Measurements from ENCODE around the gene COPE.
"Not testable (repeated sequence)": the region's sequence is repeated elsewhere in the genome, so short reads cannot be mapped to it uniquely, and the experiment has no call there.

COPE gene

DNA sequence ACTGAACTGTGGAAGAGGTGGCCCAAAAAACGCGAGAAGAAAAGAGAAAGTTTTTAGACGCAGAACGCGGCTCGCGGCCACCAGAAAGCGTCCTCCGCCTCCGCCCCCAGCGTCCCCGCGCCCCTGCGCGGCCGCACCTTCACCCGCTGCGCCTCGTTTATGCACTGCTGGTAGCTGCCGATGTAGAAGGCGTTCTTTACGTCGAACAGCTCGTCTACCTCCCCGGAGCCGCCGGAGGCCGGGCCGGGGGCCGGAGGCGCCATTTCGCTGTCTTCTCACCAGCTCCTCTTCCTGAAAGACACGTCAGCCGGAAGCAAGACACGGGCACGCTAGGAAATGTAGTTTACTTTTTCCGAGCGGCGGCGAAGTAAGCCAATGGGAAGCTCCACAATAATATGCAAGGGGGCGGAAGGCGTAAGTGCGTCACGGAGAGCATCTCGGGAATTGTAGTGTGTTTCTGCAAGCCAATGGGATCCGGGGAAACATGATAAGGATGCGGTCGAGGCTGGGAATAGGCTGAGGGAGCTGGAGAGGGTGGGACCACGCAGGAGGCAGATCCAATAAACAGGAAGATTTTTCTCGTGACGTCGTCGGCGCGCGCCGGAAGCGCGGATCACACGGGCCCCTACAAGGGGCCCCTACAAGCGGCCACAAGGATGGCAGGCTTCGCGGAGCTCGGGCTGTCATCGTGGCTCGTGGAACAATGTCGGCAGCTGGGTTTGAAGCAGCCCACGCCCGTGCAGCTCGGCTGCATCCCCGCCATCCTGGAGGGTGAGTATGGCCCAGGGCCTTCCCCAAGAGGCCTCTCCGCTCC is at the start of gene COPE, which contains the start of gene DDX49:
Gene COPE, minus strand, starts transcription at position 302 of the 814 bp plus-strand sequence. Its CDS starts 39 bp downstream, at position 263.
Gene DDX49, plus strand, starts transcription at position 630 of the 814 bp plus-strand sequence. Its CDS starts 27 bp downstream, at position 657.
- DNase-seq: peak; percentile 96

GRCh38 chr19:18967358-18968146 is 48.4 kb upstream of the COPE start:
- DNase-seq: no peak

- DNase-seq: no peak
Observed at GRCh38 chr19:18966307-18966706, 47.1 kb upstream of the COPE start.

GRCh38 chr19:18964121-18964520 is 44.9 kb upstream of the COPE start:
- no peak for DNase-seq

- DNase-seq: no peak
Observed at GRCh38 chr19:18961767-18962620, 42.8 kb upstream of the COPE start.

DNA sequence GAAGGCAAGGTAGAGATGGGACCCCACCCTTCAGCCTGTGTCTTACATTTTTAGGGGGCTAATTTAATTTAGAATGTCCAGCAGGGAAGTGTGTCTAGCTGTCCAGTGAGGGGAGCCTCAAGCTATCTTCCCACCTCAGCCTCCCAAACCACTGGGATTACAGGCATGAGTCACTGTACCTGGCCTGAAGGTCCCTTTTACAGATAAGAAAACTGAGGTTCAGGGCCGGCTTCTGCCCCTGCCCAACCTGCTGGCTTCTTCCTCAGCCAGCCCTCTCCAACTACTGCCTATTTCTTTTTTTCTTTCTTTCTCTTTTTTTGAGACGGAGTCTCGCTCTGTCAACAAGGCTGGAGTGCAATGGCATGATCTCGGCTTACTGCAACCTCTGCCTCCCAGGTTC is 41.2 kb upstream of the COPE start:
- no peak for DNase-seq

DNA sequence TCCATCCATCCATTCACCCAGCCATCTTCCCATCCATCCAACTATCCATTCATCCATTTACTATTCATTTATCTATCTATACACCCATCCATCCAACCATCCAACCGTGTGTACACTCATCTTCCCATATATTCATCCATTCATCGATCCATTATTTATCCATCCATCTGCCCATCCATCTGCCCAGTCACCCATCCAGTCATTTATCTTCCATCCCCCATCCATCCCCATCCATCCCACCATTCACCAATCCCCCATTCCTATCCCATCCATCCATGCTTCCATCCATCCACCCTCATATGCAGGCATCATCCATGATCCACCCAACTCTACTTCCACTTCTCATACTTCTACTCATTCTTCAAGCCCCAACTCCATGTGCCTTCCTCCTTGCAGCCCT is 35.9 kb upstream of the COPE start:
- DNase-seq: no peak

DNA sequence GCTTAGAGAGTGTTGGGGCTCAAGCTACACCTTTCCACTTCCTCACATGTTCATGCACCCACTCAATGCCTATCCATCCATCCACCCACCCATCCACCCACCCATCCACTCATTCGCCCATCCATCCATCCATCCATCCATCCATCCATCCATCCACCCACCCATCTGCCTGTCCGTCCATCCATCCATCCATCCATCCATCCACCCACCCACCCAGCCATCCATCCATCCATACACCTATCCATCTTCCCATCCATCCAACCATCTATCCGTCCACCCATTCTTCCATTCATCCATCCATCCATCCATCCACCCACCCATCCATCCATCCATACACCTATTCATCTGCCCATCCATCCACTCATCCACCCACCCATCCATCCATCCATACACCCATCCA is 34.9 kb upstream of the COPE start:
- no peak for DNase-seq

GRCh38 chr19:18952364-18953003 is 33.3 kb upstream of the COPE start:
- not testable (repeated sequence) for DNase-seq

DNA sequence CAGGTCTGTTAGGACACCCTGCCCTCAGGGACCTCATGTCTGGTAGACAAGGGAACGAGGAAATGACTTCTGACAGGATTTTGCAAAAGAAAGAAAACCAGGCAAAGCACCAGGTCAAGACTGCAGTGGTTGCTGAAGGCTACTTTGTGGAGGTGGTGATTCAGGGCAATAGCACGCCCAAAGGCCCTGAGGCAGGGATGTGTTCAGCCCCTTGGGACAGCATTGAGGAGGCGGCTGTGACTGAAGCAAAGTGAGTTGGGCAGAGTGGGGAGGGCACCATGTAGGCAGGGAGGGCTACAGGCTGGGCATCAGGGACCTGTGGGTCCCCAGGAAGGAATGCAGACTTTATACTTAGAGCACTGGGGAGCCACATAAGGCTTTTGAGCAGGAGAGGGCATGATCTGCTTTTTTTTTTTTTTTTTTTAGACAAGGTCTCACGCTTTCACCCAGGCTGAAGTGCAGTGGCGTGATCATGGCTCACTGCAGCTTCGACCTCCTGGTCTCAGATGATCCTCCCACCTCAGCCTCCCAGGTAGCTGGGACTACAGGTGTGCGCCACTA is 32.6 kb upstream of the COPE start:
- DNase-seq: no peak

DNA sequence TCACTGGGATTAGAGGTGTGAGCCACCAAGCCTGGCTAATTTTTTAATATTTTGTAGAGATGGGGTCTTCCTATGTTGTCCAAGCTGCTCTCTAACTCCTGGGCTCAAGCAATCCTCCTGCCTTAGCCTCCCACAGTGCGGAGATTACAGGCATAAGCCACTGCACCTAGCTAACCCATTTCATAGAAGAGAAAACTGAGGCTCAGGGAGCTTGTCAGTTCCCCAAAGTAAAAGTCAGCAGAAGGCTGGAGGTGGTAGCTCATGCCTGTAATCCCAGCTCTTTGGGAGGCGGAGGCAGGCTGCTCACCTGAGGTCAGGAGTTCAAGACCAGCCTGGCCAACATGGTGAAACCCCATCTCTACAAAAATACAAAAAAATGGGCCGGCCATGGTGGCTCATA is 30.7 kb upstream of the COPE start:
- no peak for DNase-seq

DNA sequence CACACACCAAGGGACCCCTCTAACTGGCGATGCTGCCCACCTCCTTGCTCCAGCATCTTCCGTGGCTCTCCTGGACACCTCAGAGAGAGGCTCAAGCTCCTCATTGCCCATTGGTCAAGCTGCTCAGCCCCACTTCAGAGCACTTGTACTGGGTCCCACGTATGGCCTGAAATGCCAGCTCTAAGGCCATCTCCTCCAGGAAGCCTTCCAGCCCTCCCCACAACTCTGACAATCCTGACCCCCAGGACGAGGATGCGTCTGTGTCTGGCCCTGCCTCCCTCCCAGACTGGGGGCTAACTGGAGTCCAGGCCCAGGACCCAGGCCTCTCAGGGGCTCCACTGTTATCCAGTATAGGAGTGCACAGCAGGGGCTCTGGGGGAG is 29.8 kb upstream of the COPE start:
- no peak for DNase-seq

DNA sequence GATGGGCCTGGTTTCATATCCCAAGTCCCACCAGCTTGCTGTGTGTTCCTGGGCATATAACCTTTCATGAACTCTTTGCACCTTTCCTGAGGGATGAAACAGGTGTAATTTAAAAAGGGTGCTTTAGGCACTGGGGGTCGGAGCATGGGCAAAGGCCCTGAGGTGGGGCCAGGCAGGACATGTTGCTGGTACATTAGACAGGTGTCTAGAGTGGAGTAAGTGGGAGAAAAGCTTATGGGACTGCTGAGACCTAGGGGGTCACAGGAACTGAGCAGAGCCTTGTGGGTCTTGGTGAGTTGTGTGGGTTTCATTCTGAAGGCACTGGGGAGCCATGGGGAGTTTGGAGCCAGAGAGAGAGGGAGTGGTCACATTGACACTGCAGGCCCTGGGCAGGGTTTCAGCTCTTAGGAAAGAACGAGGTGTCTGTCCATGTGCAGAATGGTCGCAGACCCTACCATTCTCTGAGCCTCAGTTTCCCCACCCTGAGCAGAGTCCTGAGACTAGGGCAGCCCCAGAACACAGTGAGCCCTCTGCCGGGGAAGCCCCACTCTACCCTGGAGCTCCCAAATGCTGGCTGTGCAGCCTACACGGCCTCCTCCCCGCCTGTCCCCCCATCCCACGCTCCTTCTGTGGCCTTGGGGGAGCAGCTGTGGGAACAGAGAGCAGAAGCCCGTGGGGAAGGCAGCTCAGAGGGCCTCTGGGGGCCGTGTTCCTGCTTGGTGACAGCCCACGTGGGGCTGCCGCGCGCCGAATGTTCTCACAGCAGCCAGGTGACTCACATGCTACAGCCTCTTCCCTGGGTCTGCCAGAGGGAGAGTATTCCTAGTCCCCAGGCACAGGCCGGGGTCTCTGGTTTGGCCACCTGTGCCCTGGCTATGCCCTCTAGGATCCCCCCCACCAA is 29.1 kb upstream of the COPE start:
- DNase-seq: no peak

DNA sequence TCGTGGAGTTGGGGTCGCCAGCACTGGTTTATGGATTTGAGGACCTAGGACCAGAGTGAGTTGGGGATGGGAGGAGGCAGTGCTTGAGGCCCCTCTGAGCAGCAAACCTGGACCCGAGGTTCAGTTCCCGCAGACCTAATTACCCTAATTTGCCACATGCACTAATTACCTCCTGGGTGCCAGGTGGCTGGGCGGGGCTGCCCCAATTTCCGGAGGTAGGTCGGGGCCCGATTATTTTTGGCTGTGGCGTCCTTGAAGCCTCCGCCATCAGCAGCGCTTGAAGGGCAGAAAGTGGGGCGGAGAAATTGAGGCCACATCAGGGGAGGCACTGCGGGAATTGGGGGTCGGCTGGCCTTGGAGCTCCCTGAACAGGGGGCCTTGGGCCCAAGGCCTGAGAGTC is 27.7 kb upstream of the COPE start:
- DNase-seq: no peak

GRCh38 chr19:18946335-18946734 is 27.1 kb upstream of the COPE start:
- no peak for DNase-seq

- no peak for DNase-seq
Observed at GRCh38 chr19:18945297-18945696, 26.1 kb upstream of the COPE start.

DNA sequence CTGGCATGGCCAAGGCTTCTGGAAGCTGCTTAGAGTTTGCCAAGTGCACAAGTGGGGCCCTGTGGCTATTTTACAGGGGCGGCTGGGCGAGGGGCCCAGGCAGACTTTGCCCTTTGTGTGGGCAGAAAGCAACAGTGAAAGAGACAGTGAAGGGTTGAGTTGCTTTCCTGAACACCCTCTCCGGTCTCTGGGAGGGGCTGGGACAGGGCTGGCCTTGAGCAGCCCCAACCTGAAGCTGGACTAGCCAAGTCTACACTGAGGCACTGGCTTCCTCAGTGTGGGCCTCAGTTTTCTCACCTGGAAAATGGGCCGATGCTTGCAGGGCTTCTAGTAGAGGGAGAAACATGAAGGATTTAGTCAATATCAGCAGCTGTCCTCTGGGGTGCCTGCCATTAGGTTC is 24.3 kb upstream of the COPE start:
- DNase-seq: no peak

GRCh38 chr19:18942692-18943091 is 23.5 kb upstream of the COPE start:
- no peak for DNase-seq

DNA sequence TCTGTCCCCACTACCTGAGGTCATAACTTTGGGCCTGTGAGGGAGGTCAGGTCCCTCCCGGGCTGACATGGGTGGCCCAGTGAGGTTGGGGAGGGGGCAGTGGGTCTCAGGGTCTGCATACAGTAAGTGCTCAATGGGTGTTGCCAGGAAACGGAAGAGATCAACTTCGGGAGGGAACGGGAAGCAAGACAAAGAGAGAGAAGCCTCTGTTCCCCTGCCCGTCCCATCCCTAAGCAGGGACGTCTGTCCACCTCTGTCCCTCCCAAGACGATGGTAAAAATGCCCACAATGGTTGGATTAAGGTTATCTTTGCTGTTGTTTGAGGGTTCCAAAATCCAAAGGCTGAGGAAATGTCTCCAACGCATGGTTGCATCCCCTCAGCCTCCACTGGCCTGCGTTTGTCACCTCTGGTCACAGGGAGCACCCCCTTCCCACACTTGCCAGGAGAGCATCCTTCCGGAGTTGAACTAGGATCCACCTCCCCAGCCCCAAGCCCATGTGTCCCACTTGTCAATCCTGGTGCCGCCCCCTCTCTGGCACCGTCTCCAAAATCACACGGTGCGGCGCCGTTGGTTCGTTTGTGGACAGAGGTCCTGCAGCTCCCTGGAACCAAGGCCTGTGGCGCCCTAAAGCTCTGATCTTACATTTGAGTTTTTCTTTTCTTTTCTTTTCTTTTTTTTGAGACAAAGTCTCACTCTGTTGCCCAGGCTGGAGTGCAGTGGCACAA is 22.6 kb upstream of the COPE start:
- no peak for DNase-seq
